HG03442 (cell line): ENCODE measurements around the gene PSAP.

ENCODE experiments used
- ATAC-seq: cut with Tn5 transposase; IDR thresholded peaks from one replicate; pipeline ENCODE4 v1.9.1; 2021; ENCODE audit warnings: mild to moderate bottlenecking, moderate library complexity; ENCODE audit not compliant: unreplicated experiment

The PSAP gene

GRCh38 chr10:71788954-71789353 is 62.1 kb downstream of the PSAP start:
- no peak for ATAC-seq

DNA sequence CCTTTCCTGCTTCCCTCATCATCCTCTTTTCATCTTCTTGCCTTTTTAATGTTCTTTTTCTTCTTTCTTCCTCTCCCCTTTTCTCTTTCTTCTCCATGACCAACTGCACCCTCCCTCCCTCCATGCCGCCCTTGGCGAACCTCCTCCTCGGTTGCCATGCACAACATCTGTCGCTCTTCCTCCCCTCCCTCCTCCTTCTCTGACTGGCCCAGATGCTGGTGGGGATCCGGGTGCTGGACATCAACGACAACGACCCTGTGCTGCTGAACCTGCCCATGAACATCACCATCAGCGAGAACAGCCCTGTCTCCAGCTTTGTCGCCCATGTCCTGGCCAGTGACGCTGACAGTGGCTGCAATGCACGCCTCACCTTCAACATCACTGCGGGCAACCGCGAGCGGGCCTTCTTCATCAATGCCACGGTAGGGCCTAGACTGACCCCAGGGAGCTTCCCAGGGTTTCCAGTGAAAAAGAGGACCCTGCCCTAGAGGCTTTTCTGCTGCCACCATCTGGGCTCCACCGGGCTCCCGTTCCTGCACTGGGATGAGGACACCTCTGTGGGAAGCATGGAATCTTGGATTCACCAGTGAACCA is 66.3 kb downstream of the PSAP start:
- ATAC-seq: no peak

DNA sequence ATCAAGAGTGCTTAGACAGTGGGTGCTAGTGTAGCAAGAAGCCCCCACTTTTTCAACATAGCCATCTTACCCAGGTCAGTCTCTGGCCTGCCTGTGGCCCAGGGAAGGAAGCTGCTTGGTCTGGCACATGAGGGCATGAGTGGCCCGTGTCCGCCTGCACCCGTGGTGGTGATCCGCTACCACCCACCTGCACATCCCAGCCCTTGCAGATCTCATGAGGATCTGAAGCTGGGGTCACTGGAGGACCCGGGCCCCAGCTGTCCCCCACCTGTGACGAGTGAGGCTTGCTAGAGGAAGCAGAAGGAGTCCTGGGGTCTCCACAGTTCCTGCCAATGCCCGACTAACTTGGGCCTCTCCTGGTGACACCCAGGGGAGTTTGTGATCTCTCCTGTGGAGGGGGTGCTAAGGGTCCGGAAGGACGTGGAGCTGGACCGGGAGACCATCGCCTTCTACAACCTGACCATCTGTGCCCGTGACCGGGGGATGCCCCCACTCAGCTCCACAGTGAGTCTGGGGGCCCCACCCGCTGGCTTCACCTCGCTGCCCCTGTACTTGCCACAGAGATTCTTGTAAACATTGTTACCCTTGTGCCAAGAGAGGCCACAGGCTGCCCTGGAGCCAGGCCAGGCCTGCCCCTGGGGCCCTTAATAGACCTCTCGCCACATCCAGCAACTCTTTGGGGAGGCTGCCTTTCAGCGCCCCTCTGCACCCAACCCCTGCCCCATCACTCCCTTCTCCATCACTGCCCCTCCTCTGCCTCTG is 67.0 kb downstream of the PSAP start:
- ATAC-seq: no peak

GRCh38 chr10:71782917-71783490 is 68.0 kb downstream of the PSAP start:
- ATAC-seq: no peak

DNA sequence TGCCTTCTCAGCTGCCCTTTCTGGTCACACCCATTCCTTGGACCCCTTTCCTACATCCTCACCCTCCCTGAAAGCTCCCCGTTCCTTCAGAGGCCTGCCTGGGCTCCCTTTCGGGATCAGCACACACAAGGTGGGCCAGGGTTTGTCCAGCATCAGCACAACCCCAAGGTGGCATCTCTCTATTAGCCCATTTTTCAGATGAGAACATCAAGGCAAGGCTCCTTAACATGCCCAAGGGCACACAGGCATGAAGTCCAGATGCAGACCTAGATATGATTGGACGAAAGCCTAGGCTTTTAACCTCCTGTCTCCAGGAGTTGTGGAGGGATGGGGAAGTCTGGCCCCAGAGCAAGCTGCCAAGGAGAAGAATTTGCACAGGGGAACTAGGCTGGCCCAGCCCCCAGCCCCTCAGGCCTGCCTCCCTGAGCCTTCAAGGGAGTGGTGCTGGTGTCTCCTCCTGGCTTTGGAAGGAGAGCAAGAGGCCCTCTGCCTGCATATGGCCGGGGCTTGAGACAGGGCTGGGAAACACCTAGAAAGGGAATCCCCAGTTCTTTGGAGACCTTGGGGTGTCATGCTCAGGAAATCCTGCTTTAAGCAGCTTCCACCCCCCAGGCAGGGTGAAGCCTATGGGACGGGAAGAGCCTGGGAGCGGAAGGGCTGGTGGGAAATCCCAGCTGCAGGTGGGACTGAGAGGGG is 68.7 kb downstream of the PSAP start:
- no peak for ATAC-seq

DNA sequence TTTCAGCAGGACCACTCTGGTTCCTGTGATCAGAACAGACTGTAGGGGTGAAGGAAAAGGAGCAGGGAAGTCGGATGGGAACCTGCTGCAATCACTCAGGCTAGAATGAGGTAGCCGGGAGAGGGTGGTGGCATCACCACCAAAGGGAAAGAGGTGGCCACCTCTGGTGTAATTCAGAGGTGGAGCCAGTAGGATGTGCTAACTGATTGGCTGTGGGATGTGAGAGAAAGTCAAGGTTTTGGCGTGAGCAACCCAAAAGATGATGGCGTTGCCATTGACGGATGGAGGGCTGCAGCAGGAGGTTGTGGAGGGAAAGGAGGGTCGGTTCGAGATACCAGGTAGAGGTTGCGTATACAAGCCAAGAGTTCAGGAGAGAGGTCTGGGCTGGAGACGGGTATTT is 70.3 kb downstream of the PSAP start:
- no peak for ATAC-seq

- ATAC-seq: no peak
These were observed 70.9 kb downstream of the PSAP start for GRCh38 chr10:71780156-71780555.

- no peak for ATAC-seq
These were observed 71.4 kb downstream of the PSAP start for GRCh38 chr10:71779641-71780040.

DNA sequence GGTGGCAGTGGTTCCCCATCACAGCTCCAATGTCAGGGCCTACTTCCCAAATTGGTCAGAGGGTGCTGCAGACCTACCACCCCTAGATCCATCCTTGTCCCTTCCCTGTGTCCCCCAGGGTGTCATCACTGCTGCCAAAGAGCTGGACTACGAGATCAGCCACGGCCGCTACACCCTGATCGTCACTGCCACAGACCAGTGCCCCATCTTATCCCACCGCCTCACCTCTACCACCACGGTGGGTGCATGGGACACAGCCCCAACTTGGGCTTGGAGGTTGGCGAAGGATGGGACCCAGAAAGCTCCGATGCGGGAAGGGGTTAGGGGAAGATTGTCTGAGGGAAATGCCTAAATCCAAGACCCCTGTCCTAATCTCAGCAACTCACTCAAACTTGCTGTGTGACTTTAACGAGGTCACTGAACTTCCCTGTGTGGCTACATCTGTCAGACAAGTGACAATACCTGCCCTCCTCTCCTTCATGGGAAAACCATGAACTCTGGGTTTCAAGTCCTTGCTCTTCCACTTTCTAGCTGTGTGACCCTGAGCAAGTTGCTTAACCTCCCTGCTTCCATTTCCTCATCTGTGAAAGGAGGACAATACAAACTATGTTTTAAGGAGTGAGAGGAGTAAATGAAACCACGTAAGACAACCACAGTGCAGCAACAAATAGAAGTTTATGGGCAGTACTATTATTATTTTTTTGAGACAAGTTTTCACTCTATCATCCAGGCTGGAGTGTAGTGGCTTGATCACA is 72.8 kb downstream of the PSAP start:
- ATAC-seq: no peak

DNA sequence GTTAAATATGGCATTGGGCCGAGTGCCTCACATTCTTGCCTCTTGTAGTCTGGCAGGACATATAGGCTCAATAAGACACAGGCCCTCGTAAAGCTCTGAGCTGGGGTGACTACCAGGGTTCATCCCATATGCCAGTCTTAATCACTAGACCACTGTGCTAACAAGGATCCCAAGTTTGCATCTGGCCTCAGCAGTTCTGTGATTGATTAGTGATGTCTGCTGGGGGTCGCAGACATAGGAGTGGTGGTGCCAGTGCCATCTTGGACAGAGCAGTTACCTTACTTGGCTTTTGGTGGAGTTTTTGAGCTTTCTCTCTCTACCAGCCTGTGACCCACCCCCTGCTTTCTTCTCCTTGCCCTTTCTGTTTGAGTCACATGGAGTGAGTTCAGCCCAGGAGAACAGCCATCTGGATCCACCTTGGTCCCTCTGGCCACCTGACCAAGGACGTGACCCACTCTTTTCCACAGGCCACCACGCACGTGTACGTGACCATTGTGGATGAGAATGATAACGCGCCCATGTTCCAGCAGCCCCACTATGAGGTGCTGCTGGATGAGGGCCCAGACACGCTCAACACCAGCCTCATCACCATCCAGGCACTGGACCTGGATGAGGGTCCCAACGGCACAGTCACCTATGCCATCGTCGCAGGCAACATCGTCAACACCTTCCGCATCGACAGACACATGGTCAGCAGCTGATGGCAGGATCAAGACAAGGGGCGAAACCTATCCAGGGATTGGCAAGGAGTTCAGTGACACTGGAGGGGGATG is 73.7 kb downstream of the PSAP start:
- ATAC-seq: no peak

GRCh38 chr10:71776481-71776925 is 74.5 kb downstream of the PSAP start:
- ATAC-seq: no peak

GRCh38 chr10:71774916-71775702 is 75.9 kb downstream of the PSAP start:
- ATAC-seq: no peak

DNA sequence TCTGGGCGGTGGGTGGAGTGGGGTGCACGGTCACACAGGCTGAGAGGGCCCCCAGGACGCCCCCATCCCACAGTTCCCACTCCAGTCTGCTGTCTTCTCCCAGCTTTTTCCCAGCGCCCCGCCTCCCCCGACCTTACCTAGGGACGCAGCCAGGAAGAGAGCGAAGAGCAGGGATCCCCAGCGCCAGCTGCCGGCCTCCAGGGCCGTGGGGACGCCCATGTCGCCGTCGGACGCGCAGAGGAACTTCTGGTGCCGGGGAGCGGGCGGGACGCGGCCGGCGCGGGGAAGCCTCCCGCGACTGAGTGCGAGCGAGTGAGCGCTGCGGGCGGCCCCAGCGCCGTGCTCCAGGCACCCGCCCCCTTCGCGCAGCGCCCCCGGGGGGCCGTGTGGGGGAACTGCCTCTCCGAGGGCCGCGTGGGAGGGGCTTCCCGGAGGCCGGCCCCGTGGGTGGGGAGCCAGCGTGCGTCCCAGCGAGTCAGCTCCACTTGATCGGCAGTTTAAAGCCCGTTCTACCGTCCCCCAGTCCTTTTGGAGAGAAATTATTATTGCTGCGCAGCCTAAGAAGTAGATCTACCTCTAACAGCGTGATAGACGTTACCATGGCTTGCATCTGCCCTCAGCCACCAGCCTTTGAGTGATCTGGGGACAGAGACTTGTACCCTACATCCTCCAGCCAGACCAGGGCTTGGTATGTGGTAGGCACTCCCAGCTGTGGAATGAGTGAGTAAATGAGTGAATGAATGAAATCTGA is 77.7 kb downstream of the PSAP start, which contains the start of gene VSIR:
Gene VSIR, minus strand, starts transcription at position 300 of the 751 bp plus-strand sequence. Its CDS starts 81 bp downstream, at position 219.
- ATAC-seq: peak; percentile 44

DNA sequence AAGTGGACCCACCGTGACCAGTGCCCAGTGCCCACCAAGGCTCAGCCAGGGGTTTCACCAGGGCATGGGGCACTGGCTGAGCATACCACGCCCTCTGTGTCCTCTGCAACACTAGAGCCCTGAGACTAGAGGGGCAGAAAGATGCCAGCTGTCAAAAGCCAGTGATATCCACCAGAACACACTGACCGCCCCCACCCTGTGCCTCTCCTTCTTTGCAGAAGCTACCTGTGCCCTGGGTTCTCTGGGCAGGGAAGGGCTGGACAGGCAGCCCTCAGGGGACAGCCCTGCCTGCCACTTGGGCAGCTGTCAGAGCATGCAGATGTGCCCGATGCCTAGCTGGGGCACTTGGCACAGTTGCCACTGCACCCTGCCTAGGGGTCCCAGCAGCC is 78.2 kb downstream of the PSAP start:
- ATAC-seq: no peak

DNA sequence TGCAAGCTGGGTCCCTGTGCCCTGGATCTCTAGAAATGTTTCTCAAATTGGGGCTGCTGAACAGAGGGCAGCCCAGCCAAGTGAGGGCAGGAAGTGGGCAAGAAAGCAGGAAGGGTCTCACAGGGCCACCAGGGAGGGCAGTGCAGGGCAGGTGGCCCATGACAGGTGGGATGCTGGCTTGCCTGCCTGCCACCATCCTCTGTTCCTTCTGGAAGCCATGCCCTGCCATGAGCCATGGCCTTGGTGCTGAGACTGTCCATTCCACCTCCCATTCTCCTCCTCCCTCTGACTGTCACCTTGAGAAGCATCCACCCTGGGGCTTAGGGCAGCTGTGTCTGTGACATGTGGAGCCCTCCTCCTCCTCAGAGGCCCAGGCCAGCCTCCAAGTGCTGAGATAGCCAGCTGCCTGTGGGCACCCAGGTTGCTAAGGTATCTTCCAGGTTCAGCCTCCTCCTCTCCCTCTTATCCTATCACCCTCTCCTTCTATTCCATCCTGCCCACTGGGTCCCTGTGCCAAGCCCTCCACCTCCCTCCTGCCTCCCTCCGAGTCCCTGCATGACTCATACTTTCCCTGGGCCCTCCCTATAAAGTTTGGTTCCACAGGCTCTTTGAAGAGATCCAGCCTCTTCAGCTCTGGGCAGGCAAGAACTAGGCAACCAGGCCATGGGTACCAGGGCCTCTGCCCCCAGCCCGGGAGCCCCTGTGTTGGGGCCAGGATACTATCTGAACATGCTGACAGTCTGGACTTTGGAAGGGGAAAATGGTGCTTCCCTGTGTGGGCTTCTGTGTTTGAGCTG is 79.0 kb downstream of the PSAP start:
- ATAC-seq: no peak

GRCh38 chr10:71771204-71771603 is 79.8 kb downstream of the PSAP start:
- ATAC-seq: no peak

DNA sequence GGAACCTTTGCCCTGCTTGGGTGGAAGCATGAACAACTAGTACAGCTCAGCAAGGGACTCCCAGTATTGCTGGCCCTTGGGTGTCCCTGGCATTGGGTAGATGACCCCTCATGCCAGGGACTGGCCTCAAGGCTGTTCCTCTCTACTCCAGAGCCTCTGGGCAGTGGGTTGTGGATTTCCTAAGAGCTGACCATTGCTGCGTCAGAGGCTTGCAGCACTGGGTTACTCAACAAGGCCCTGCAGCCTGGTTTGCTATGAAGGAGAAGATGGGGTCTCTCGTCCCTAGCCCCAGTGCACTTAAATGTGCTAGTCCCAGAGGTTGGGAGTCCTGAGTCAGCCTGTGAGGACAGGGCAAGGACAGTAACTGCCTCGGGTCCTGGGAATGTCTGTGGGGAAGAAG is 80.3 kb downstream of the PSAP start:
- no peak for ATAC-seq

DNA sequence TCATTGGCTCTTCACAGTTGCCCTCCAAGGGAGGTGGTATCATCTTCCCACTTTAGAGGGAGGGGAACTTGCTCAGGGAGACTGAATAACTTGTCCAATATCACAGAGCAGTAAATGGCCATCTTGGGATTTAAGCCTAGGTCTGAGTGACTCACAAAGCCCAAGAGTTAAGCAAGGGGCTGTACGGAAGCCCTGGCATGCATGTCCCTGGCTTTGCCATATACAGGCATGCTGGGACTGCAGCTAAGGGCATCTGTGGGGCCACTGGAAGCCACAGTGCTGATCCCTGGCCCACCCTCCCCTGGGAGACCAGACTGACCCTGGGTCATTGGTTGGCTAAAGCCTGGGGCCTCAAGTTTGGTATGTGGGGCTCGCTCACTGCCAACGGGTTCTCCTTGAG is 80.8 kb downstream of the PSAP start:
- no peak for ATAC-seq
